GM19099 (cell line): ENCODE data around the gene PACRG.

Experiments
- POLR2A ChIP-seq: IDR thresholded peaks from 3 replicates; pipeline ENCODE4 v1.6.1; 2011; ENCODE audit warnings: low read depth; ENCODE audit not compliant: insufficient read length; ENCODE audit errors: extremely low read depth

Gene PACRG

DNA sequence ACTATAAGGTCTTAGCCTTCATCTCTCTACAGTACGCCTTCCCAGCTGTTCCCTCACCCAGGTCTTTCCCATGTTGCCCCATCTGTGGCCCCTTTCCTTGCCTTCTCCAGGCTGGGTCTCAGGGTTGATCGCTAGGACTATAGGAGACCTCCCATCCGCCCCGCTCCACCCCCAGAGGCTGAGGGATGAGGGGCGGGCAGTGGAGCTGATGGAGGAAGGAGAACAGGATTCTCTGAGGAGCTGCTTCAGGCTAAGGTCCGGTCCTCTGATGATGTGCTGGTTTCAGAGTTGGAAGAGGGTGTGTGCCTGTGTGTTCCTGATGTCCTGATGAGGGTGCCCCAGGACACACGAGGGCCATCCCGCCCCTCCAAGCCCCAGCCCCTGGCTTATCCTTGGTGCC is 531.9 kb downstream of the PACRG start:
- TF ChIP-seq POLR2A: no peak

DNA sequence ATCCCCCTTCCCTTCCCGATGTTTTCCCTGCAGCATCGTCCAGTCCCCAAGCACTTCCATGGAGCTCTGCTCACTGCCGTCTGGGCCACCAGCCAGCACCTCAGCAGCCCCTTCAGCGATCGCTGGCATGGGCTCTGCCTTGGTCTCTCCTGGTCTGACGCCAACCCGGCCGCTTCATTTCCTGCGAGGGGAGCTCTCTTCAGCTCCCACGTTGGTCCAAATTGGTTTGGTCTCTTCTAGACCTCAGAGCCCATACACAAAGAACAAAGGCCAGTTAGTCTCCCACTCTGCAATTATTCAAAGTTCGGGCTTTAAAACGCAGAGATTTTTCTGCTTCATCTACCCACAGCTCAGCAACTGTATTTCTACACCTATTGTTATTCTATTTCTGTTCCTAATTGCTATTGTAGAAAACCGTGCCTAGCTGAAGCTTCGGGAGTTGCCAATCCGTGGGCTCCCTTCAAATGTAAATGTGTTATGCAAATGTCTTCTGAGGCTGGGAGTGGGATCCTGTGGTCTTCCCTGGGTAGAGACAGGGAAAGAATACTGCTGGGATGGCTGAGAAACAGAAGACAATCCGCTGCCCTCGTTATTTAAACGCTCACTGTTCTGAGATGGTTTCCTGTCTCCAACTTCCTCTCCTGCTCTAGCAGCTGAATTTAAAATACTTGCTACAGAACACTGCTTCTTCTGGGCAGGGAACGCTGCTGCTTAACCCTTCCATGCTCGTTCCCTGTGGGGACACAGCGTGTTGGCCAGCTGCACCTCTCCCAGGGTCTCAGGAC is 532.5 kb downstream of the PACRG start:
- no peak for TF ChIP-seq POLR2A

DNA sequence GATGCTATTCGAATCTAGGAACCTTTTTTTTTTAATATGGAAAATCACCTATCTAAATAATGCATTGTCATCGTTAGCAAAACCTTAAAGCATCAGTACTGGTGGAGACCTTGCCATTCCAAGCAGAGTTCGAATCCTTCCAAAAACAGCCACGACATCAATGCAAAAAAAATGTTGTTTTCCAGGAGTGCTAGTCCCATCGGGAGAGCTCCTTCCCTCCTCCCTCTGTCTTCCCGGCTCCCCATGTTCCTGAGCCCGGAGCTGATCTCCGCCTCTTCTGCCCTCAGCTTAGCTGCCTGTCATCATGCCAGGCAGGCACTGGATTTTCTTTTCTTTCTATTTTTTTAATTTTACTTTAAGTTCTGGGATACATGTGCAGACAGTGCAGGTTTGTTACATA is 533.1 kb downstream of the PACRG start:
- TF ChIP-seq POLR2A: no peak

DNA sequence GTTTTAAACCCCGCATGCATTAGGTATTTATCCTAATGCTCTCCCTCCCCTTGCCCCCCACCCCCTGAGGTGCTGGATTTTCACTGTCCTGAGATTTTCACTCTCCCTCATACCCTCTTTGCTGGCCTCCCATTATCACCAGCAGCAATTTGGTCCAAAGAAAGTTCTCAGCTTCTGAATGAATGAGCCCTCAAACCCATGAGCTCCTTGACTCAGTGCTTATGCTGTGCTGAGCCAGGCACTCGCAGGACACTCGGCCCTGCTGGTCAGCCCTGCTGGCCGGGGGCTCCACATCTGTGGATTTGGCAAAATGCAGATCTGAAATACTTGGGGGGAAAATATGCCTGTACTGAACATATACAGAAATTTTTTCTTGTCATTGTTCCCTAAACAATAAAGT is 533.6 kb downstream of the PACRG start:
- TF ChIP-seq POLR2A: no peak

DNA sequence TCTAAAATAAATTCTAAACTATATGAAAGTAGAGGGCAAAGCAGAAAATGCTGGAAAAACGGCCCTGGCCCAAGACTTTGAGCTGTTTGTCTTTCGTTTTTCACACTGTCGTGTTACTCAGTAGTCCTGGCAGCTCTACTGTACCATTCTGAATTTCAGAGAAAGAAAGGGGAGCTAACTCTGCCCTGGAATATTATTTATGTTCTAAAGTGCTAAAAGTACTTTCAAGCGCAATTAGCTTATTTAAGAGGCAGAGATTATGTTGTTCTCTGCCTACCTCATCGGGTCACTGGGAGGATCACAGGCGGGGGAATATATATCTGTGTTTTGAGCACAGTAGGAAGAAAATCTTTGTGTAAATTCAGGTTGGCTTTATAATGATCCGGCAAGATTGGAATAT is 534.3 kb downstream of the PACRG start:
- TF ChIP-seq POLR2A: no peak

DNA sequence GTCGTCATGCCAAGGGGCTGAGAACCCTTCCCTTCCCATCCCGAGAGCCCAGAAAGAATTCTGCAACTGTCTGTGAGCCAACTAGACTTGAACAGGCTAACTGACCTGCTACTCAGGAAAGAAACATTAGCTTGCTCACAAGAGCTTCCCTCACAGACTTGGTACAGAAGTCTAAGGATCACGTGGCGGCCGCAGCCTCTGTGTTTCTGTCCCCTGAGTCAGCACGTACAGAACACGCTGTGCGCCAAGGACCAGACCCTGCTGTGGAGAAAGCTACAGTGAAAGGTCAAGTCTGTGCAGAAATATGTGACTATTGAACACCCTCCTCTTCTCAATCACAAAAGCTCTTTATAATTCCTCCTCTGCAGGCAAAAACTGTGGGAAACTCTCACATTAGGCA is 535.4 kb downstream of the PACRG start:
- no peak for TF ChIP-seq POLR2A

DNA sequence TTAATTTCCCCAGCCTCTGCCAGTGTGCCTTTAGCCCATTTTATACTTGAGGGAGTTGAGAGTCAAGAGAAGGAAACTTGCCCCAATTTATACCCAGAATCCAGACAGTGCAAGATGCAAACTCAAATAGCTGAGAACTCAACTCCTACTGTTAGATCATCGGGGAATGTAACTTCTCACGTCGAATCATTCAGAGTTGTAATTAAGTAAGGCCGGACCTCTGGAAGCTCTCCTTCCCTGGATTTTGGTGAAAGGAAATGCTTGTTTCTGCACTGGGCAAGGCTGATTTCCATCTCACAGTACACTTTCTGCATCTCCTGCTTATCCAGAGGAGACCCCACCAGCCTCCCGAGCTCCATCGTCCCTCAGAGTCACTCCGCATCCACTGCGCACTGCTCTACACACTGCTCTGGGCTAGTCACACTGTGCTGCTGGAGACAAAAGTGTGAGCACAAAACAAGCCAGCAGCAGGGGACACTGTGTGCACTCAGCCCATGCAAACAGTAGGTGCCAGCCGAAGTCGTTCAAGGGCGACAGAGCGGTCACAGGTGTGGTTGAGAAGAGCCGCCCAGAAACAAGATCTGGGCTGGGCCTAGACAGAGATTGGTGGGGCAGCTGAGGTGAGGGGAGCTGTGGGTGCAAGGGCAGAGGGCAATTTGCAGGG is 536.4 kb downstream of the PACRG start:
- TF ChIP-seq POLR2A: no peak

DNA sequence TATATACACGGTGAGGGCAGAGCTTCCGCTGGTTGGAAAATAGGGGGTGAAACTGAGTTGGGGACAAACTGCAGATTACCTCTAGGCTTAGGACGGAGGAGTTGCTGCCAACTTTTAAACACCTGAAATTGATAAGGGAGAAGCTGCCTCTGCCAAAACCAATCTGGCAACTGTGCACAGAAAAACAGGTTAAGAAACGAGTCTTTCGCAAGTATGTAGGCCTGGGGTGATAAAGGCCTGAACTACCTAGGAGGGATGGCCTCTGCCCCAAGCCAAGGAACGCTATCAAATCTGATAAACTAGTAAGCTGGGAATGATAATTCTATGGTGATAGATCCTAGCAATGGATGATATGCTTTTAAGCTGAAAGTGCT is 536.9 kb downstream of the PACRG start:
- TF ChIP-seq POLR2A: no peak

DNA sequence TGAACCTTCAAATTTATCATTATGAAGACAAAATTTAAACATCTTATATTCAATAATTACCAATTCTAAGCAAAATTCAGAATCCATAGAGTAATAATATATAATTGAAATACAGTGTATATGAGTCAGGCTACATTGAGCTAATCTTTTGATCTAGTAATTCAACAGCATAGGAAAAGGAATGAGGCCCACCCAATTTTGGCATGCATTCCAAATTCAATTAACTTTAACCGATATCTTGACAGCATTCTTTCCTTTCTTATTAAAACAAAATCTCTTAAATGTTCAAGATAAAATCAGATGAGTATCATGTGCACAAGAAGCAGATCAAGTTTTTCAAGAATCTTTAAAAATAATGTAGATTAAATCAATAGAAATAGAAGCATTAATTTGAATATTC is 553.9 kb downstream of the PACRG start:
- no peak for TF ChIP-seq POLR2A

DNA sequence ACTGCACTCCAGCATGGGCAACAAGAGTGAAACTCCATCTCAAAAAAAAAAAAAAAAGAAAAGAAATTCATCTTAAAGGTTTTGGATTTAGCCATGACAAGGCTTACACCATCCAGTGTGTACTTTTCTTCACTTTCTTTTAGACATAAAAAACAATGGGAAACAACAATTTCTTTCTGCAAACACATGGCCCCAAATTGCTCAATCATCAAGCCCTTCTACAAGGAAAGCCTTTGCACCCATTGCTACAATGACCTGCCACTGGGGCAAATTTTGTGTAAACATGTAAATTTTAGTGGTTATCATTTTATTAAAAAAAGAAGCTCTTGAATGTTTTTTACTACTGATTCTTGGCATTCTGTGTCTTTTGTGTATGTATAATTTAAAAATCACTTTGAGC is 554.9 kb downstream of the PACRG start:
- no peak for TF ChIP-seq POLR2A

DNA sequence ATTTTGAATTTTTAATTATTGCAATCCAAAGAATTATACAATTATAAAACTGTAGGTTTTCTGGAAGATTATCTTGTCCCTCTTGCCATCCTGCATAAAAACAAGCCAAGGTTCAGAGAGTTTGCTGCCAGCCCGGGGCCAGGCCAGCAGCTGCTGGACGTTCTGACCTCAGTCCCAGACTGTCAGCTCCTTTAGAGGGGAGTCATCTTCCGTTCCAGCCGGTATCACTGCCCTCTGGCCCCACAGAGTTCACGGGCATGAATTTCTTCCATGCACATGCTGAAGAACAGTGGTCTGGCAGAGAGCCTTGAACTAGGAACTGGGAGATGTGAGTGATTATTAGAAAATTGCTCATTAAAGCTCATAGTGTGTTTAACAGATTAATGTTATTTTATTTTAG is 556.4 kb downstream of the PACRG start:
- no peak for TF ChIP-seq POLR2A

DNA sequence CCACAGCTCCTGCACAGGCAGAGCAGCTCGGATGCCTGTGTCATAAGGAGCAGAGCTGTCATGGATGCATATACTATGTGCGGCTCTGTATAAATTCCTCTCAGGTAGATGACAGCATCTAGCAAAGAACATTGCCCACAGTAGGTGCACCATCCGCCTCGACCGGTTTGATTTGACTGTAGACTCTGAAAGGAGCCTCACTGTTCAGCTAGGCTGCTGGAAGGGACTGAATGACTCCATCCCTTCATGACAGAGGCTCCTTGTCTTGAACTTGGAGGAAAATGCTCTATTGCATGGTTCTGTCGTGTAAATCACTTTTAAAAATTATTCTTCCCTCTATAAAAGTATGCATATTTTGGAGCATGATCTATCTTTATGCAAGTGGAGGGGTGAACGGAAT is 557.9 kb downstream of the PACRG start:
- no peak for TF ChIP-seq POLR2A

DNA sequence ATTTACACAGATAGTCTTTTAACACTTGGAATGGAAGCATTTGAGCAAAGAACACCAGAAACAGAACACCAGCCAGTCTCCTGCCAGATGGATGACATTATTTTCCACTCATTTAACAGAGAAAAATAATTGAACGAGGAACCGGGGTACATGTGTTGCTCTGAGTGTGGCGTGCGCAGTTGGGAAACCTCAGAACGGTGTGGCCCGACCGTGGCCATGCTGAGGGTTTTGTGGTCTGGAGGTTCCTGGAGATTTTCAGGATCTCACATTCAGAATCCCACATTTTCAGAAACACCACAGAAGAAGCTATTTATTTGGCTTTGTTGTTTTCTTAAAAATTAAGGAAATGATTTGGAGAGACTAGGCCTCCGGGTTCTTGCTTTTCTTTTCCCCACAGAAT is 559.9 kb downstream of the PACRG start:
- no peak for TF ChIP-seq POLR2A

DNA sequence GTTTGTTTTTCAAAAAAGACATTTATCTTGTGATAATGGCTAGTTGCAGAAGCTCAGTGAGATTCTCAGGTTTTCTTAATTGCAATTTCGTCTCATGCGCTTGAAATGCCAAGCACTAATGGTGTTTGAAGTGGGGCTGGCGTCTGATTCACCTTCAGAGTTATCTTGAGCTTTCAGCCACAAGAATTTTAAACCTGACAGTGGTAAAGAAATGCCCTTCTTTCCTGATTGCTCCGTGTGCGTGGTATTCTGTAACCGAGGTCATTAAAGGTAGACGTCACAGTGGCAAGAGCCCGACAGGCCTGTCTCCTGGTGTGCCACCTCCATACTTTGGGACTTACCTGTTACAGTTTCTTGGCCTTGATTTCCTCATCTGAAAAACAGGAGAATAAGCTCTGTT is 560.3 kb downstream of the PACRG start:
- no peak for TF ChIP-seq POLR2A

DNA sequence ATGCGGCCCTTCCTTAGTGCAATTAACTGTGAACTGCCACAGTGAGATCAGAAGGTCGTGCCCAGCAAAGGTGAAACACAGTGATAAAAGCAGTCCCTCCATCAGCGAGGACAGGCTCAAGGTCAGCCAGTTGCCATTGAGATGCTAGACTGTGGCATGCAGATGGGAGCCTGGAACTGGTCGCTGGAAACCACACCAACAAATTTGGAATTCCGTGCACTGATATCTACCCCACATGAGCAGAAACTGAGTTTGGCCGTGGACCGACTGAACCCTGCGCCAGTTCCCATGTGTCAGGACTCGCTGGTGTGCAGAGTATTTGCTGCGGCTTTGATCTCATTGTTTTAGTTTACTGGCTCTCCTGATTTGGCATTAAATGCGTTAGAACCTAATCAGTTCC is 561.1 kb downstream of the PACRG start:
- no peak for TF ChIP-seq POLR2A

DNA sequence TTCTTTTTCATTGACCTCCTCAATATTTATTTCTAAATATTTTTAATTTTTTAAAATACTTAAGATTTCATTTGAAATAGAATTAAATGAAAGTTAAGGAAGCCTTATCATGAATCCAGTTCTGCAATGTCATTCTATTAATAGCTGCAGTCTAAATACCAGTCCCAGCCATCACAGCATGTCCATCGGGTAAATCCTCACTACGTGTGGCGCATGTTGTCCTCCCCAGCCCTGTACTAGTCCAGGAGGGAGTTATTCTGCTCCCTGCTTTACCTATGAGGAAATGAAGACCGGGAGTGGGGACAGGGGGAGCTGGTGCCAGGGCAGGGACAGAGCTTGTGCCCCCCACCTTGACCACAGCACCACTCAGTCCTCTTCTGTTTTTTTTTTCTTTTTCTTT is 561.7 kb downstream of the PACRG start:
- TF ChIP-seq POLR2A: no peak
